Naive thymus-derived CD4-positive, alpha-beta T cell (primary cell): ENCODE results near the gene PRRG3. TPM values are rescaled to one million over a fixed set of nuclear protein-coding genes. Genes with fewer than 3 reads are reported as not detected.

ENCODE experiments used
- ATAC-seq: fragments of 150-1000 bp; cut with Tn5 transposase; 2 replicates; pipeline ENCODE4 v1.10.0; 2021; ENCODE audit warnings: mild to moderate bottlenecking, moderate library complexity
- CTCF ChIA-PET: fragments of 350-600 bp; sonication (Branson Sonifier 250); formaldehyde crosslinking; loops from one replicate; lab custom pipeline; 2021; ENCODE audit warnings: antibody characterized with exemption; lab: Charles Lee
- POLR2A ChIA-PET: fragments of 350-600 bp; sonication (Branson Sonifier 250); formaldehyde crosslinking; loops from one replicate; lab custom pipeline; 2021; ENCODE audit warnings: antibody characterized with exemption, inconsistent platforms; lab: Charles Lee
- DNase-seq, 9 donors: peaks; one replicate each; pipeline versions ENCODE4 v3.0.0 to v3.0.0-alpha.2; 2020 to 2022; ENCODE audit warnings: mixed read lengths in 1 of 9
- H3K27ac ChIP-seq: one replicate; pipeline ENCODE4 v1.7.0; 2013; ENCODE audit warnings: mild to moderate bottlenecking, low read depth, low read length, moderate library complexity
- H3K27me3 ChIP-seq, 2 donors: one replicate each; pipeline ENCODE4 v1.7.0; 2013; ENCODE audit warnings: low read length in 2 of 2, mild to moderate bottlenecking in 2 of 2, moderate library complexity in 2 of 2; ENCODE audit not compliant: control insufficient read depth in 2 of 2, insufficient read depth in 2 of 2
- H3K36me3 ChIP-seq, 3 experiments: 1 replicate in 2 of 3; 2 replicates in 1 of 3; pipeline ENCODE4 v1.7.0; 2013; ENCODE audit warnings: low read length in 3 of 3, mild to moderate bottlenecking in 3 of 3, moderate library complexity in 1 of 3; ENCODE audit not compliant: insufficient read depth in 3 of 3, control insufficient read depth in 2 of 3
- H3K4me1 ChIP-seq, 2 donors: one replicate each; pipeline ENCODE4 v1.7.0; 2013; ENCODE audit warnings: low read length in 2 of 2, mild to moderate bottlenecking in 2 of 2, moderate library complexity in 1 of 2; ENCODE audit not compliant: control insufficient read depth in 2 of 2, insufficient read depth in 2 of 2
- H3K4me3 ChIP-seq: 2 replicates; pipeline ENCODE4 v1.7.0; 2013; ENCODE audit warnings: mild to moderate bottlenecking, low read length
- H3K9me3 ChIP-seq, 3 experiments: 1 replicate in 2 of 3; 2 replicates in 1 of 3; pipeline ENCODE4 v1.7.0; 2013; ENCODE audit warnings: low read length in 3 of 3; ENCODE audit not compliant: control insufficient read depth in 2 of 3
- H3K27ac Mint-ChIP-seq, 9 donors: one replicate each; pipeline ENCODE4 v1.8.0; 2020 to 2022; ENCODE audit warnings: mixed read lengths in 9 of 9, mild to moderate bottlenecking in 8 of 9, moderate library complexity in 5 of 9, inconsistent platforms in 2 of 9
- H3K27me3 Mint-ChIP-seq, 5 donors: one replicate each; pipeline ENCODE4 v1.8.0; 2021 to 2022; ENCODE audit warnings: mixed read lengths in 5 of 5, mild to moderate bottlenecking in 1 of 5
- H3K36me3 Mint-ChIP-seq, 5 donors: one replicate each; pipeline ENCODE4 v1.8.0; 2020 to 2022; ENCODE audit warnings: mixed read lengths in 5 of 5, mild to moderate bottlenecking in 3 of 5, inconsistent platforms in 1 of 5
- H3K4me1 Mint-ChIP-seq, 7 donors: one replicate each; pipeline ENCODE4 v1.8.0; 2020 to 2022; ENCODE audit warnings: mixed read lengths in 7 of 7, mild to moderate bottlenecking in 3 of 7, inconsistent platforms in 1 of 7
- H3K4me3 Mint-ChIP-seq, 10 donors: one replicate each; pipeline ENCODE4 v1.8.0; 2020 to 2022; ENCODE audit warnings: mild to moderate bottlenecking in 10 of 10, mixed read lengths in 10 of 10, moderate library complexity in 6 of 10, inconsistent platforms in 2 of 10
- H3K9me3 Mint-ChIP-seq, 11 donors: one replicate each; pipeline ENCODE4 v1.8.0; 2020 to 2022; ENCODE audit warnings: mixed read lengths in 11 of 11, mild to moderate bottlenecking in 4 of 11, inconsistent platforms in 1 of 11, moderate library complexity in 1 of 11
- intact Hi-C, 2 donors: fragments of 100-400 bp; cut with micrococcal nuclease; formaldehyde crosslinking; loops; one replicate each; pipeline ENCODE4 v1.15.1; 2023
- polyA plus RNA-seq, 2 donors: library from polyadenylated mRNA; unstranded; fragments of 300-500 nt; fragmentation: Illumina TruSeq; gene quantifications; one replicate each; pipeline ENCODE4 v1.2.3, GENCODE V29; 2021
- total RNA-seq, 6 experiments: library from RNA in 5 of 6; stranded (reverse) in 5 of 6; gene quantifications; 1 replicate in 5 of 6; 2 replicates in 1 of 6; pipeline ENCODE4 v1.2.3 and lab custom pipeline; 2021 to 2026

The PRRG3 gene
- total and polyA plus RNA-seq, 7 experiments from 2014 or later = not detected

DNA sequence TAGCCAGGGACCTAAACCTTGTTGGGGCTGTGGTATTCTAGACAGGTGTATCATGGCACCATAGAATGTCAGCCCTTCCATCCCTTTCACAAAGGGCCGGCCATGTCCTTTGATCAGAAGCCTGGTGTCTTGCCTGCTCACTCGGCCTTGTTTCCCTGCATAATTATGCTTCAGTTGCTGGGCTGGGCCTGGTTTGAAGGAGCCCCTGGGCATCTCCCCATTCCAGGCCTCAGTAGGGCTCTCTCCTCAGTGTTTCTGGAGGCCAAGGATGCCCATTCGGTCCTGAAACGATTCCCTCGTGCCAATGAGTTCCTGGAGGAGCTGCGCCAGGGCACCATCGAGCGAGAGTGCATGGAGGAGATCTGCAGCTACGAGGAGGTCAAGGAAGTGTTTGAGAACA, 4.5 kb downstream of the PRRG3 start:
- Histone ChIP-seq H3K4me3 (no peak overlapping the region), H3K27ac (no peak overlapping the region), H3K9me3 (no peaks in the 10 kb centered on the region), H3K27me3 (no peaks in the 10 kb centered on the region), H3K4me1 (no peaks in the 10 kb centered on the region), H3K36me3 (no peaks in the 10 kb centered on the region)
- Mint-ChIP-seq H3K4me1 (no peaks in the 10 kb centered on the region), H3K27me3 (peaks cover 0 to 12% (median 10%) of the 10 kb centered on the region in 5 donors), H3K9me3 (peaks cover 0 to 2% (median 0%) of the 10 kb centered on the region in 11 donors), H3K27ac (no peak overlapping the region), H3K4me3 (no peak overlapping the region), H3K36me3 (no peaks in the 10 kb centered on the region)
- intact Hi-C loops = no loop called here
- ATAC-seq (no peak), DNase-seq (no peak)
- ChIA-PET POLR2A (no interaction called here), CTCF (no interaction called here)

DNA sequence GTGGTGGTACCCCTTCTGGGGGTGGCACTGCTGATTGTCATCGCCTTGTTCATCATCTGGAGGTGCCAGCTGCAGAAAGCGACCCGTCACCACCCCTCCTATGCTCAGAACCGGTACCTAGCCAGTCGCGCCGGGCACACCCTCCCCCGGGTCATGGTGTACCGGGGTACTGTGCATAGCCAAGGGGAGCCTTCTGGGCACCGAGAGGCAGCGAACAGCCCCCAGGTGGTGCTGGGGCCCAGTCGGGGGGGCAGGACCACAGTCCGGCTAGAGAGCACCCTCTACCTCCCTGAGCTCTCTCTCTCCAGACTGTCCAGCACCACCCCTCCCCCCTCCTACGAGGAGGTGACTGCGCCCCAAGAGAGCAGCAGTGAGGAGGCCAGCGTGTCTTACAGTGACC, 5.3 kb downstream of the PRRG3 start:
- no peak for DNase-seq
- no peak for ATAC-seq
- Mint-ChIP-seq H3K27ac (no peak overlapping the region), H3K4me3 (no peak overlapping the region), H3K27me3 (peaks cover 0 to 10% (median 8%) of the 10 kb centered on the region in 5 donors), H3K36me3 (no peaks in the 10 kb centered on the region), H3K4me1 (no peaks in the 10 kb centered on the region), H3K9me3 (peaks cover 0 to under 1% (median 0%) of the 10 kb centered on the region in 11 donors)
- H3K27me3 ChIP-seq = no peaks in the 10 kb centered on the region
- H3K4me3 ChIP-seq = no peak overlapping the region
- POLR2A ChIA-PET = no interaction called here
- intact Hi-C loops = no loop called here
- H3K36me3 ChIP-seq = no peaks in the 10 kb centered on the region
- H3K4me1 ChIP-seq = no peaks in the 10 kb centered on the region
- CTCF ChIA-PET = no interaction called here
- no peaks in the 10 kb centered on the region for H3K9me3 ChIP-seq
- H3K27ac ChIP-seq = no peak overlapping the region

DNA sequence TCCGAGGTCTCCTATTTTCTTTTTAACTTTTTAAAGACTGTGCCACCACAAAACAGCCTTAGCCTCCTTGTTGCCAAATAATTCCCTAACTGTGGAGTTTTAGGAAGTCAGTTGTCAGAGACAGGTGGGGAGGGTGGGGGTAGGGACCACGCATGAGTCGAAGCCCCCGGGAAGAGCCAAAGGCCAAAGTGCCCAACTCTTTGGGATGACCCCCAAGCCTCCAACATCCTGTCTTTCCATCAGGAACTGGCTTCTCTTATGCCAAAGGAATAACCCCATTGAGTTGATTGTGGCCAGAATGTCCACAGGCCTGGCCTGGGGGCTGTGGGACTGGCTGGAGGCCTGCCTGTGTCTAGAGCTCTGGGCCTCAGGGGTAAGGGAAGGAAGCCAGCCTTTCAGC, 5.8 kb downstream of the PRRG3 start:
- H3K27ac ChIP-seq = no peak overlapping the region
- H3K4me3 ChIP-seq = no peak overlapping the region
- Mint-ChIP-seq H3K27ac (no peak overlapping the region), H3K27me3 (peaks cover 0 to 6% (median 5%) of the 10 kb centered on the region in 5 donors), H3K9me3 (no peaks in the 10 kb centered on the region), H3K36me3 (no peaks in the 10 kb centered on the region), H3K4me3 (no peak overlapping the region), H3K4me1 (no peaks in the 10 kb centered on the region)
- H3K36me3 ChIP-seq = no peaks in the 10 kb centered on the region
- intact Hi-C loops = no loop called here
- CTCF ChIA-PET = no interaction called here
- H3K27me3 ChIP-seq = no peaks in the 10 kb centered on the region
- H3K4me1 ChIP-seq = no peaks in the 10 kb centered on the region
- DNase-seq = no peak
- no peak for ATAC-seq
- POLR2A ChIA-PET = no interaction called here
- no peaks in the 10 kb centered on the region for H3K9me3 ChIP-seq

DNA sequence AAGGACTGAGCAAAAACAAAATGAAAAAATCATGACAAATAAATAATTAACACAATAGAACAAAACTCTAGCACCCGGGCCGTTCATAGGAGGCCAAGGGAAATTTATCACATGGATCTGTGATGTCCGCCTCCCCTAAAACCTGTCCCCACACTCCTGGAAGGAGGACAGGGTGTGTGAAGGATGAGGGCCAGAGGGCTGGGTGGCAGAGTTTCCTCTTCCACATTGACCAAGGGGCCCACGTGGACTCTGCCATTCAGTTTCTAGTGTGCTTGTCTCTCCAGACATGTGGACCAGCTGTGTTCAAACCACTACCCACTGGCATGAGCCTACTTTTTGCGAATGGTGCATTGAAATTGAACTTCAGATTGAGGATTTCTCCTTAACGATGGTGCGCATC, 6.3 kb downstream of the PRRG3 start:
- Mint-ChIP-seq H3K4me1 (no peaks in the 10 kb centered on the region), H3K4me3 (no peak overlapping the region), H3K36me3 (no peaks in the 10 kb centered on the region), H3K27me3 (peaks cover 0 to 5% (median 2%) of the 10 kb centered on the region in 5 donors), H3K9me3 (no peaks in the 10 kb centered on the region), H3K27ac (no peak overlapping the region)
- no peak overlapping the region for H3K27ac ChIP-seq
- CTCF ChIA-PET = no interaction called here
- ATAC-seq (no peak), DNase-seq (no peak)
- no peaks in the 10 kb centered on the region for H3K4me1 ChIP-seq
- H3K36me3 ChIP-seq = no peaks in the 10 kb centered on the region
- no peak overlapping the region for H3K4me3 ChIP-seq
- no peaks in the 10 kb centered on the region for H3K9me3 ChIP-seq
- H3K27me3 ChIP-seq = no peaks in the 10 kb centered on the region
- intact Hi-C loops = no loop called here
- POLR2A ChIA-PET = no interaction called here

DNA sequence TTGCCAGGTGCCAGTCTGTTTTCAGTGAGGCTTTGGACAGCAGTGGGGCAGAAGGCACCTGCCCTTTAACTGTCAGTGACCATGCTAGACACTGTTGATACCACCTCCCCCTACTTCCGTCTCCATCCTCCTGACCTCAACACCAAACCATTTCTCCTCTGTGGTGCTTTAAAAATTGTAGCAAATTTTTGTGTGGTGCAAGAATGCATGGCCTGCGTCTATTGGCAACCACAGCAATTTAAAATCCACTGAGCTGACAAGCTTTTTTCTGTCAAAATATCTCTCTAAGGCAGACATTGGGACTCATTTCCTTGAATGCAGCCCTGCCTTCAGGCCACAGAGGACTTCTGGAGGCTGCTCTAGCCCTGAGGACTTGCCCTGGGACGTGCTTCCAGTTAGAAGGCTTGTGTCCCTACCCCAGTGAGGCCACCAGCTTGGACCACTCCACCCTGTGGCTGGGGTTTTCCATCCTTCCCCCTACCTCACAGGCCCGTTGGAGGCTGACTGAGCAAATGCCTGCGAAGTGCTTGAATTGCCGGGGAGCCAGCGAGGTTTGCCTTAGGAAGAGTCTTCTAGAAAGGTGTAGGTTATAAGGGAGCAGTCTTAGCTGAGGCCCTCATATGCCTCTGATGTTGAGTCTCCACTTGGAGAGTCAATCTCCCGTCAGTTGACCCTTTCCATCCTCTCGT, 6.9 kb downstream of the PRRG3 start:
- DNase-seq (no peak), ATAC-seq (no peak)
- no peaks in the 10 kb centered on the region for H3K9me3 Mint-ChIP-seq
- no peaks in the 10 kb centered on the region for H3K36me3 Mint-ChIP-seq
- no peak overlapping the region for H3K27ac Mint-ChIP-seq
- Histone ChIP-seq H3K27me3 (no peaks in the 10 kb centered on the region), H3K4me1 (no peaks in the 10 kb centered on the region), H3K4me3 (no peak overlapping the region), H3K36me3 (no peaks in the 10 kb centered on the region), H3K27ac (no peak overlapping the region), H3K9me3 (no peaks in the 10 kb centered on the region)
- H3K4me3 Mint-ChIP-seq = no peak overlapping the region
- intact Hi-C loops = no loop called here
- ChIA-PET CTCF (no interaction called here), POLR2A (no interaction called here)
- no peaks in the 10 kb centered on the region for H3K4me1 Mint-ChIP-seq
- peaks cover 0 to 3% (median 0%) of the 10 kb centered on the region in 5 donors for H3K27me3 Mint-ChIP-seq

DNA sequence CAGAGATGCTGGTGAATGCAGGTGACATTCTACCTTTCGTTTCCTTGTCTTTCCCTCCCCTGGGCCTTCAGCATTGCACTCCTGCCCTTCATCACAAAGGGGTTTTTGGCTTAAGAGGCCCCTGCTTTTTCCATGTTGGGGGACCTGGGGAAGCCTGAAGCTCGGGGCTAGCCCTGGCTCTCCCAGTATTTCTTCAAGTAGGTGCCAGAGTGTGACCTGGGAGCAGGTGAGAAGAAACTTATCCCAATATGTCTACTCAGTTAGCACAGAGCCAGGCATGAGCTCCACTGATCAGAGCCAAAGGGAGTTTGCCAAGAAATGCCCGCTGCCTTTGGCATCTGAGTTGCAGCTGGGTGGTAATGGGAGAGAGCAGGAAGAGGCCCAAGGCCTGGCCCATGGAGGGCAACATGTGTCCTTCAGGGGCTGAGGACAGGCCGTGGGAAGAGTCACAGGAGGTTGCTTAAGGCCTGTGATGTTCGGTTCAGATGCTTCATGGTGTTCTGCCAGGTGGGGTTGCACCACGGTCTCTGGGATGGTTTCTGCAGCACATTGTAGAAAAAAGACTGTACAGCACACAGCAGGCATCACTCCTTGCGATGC, 7.6 kb downstream of the PRRG3 start:
- H3K27me3 ChIP-seq = no peaks in the 10 kb centered on the region
- no peaks in the 10 kb centered on the region for H3K4me1 ChIP-seq
- no peak overlapping the region for H3K27ac Mint-ChIP-seq
- H3K36me3 Mint-ChIP-seq = no peaks in the 10 kb centered on the region
- ATAC-seq (no peak), DNase-seq (no peak)
- intact Hi-C loops = no loop called here
- H3K9me3 Mint-ChIP-seq = no peaks in the 10 kb centered on the region
- CTCF ChIA-PET = no interaction called here
- H3K27me3 Mint-ChIP-seq = no peaks in the 10 kb centered on the region
- POLR2A ChIA-PET = interaction anchor here (0.5 kb wide), 1 partner anchor 155 kb away, joined by 6 read pairs; no protein-coding TSS in a partner anchor
- no peaks in the 10 kb centered on the region for H3K9me3 ChIP-seq
- no peaks in the 10 kb centered on the region for H3K36me3 ChIP-seq
- no peaks in the 10 kb centered on the region for H3K4me1 Mint-ChIP-seq
- no peak overlapping the region for H3K4me3 ChIP-seq
- H3K4me3 Mint-ChIP-seq = no peak overlapping the region
- no peak overlapping the region for H3K27ac ChIP-seq

DNA sequence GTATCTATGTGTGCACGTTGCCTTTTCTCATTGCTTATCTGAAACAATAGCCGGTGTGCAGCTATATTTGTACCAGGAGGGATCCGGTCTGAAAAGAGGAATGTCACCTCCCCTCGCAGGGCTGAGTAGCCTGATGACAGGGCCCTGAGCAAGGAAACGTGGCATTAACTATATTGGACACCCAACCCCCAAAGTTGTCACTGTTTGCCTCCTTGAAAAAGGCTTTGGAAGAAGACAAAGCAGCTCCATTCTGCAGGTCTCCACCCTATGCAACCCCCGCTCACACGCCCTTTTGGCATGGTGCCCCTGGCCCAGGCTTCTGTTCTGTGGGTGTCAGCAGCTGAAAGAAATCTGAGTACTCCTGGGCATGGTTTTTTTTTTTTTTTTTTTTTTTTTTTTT, 8.2 kb downstream of the PRRG3 start:
- H3K36me3 Mint-ChIP-seq = no peaks in the 10 kb centered on the region
- Histone ChIP-seq H3K36me3 (no peaks in the 10 kb centered on the region), H3K27me3 (no peaks in the 10 kb centered on the region), H3K27ac (no peak overlapping the region), H3K9me3 (no peaks in the 10 kb centered on the region), H3K4me1 (no peaks in the 10 kb centered on the region), H3K4me3 (no peak overlapping the region)
- H3K4me3 Mint-ChIP-seq = no peak overlapping the region
- H3K27me3 Mint-ChIP-seq = no peaks in the 10 kb centered on the region
- ATAC-seq (no peak), DNase-seq (no peak)
- no peaks in the 10 kb centered on the region for H3K4me1 Mint-ChIP-seq
- H3K9me3 Mint-ChIP-seq = no peaks in the 10 kb centered on the region
- intact Hi-C loops = no loop called here
- ChIA-PET POLR2A (interaction anchor here (0.5 kb wide), 1 partner anchor 154 kb away, joined by 6 read pairs; no protein-coding TSS in a partner anchor), CTCF (no interaction called here)
- no peak overlapping the region for H3K27ac Mint-ChIP-seq
